Esophagus squamous epithelium (tissue), 4 donors: Measurements from ENCODE around the gene SLAMF7.
A peak's percentile ranks its signal among the peaks of the same experiment; 100 is the strongest.

ENCODE experiments used
- CTCF ChIP-seq, 6 experiments: fragments of 450-650 bp in 4 of 6; fragments of 200-600 bp in 2 of 6; sonication (generic) in 2 of 6; IDR thresholded peaks; one replicate each; pipeline ENCODE4 v1.5.1; 2016 to 2019; ENCODE audit warnings: antibody characterized with exemption in 6 of 6, mild to moderate bottlenecking in 4 of 6, moderate library complexity in 4 of 6
- POLR2A ChIP-seq, 4 donors: fragments of 450-650 bp; IDR thresholded peaks; one replicate each; pipeline ENCODE4 v1.6.1; 2017; ENCODE audit warnings: antibody characterized with exemption in 4 of 4, mild to moderate bottlenecking in 4 of 4, moderate library complexity in 3 of 4

GRCh38 chr1:160748181-160748877, 9.3 kb downstream of the SLAMF7 start:
- peak in 3 of 6 experiments; percentile 9 to 58 (median 28) for TF ChIP-seq CTCF (IDR thresholded peaks at IDR 0.05)
- TF ChIP-seq POLR2A (IDR thresholded peaks at IDR 0.05): no peak
